Mammary epithelial cell (primary cell): ENCODE results near the gene STIM1.
A peak's percentile ranks its signal among the peaks of the same experiment; 100 is the strongest.

ENCODE experiments used
- CTCF ChIP-seq, 2 donors: IDR thresholded peaks in 1 of 2; conservative IDR thresholded peaks in 1 of 2; 2 replicates each; pipeline ENCODE4 v1.5.1; 2011 to 2012; ENCODE audit warnings: inconsistent platforms in 2 of 2, low read length in 2 of 2, mild to moderate bottlenecking in 2 of 2, control low read depth in 1 of 2, low read depth in 1 of 2; ENCODE audit not compliant: insufficient read depth in 1 of 2; ENCODE audit errors: extremely low read depth in 1 of 2
- EZH2 ChIP-seq: IDR thresholded peaks from 2 replicates; pipeline ENCODE4 v1.6.1; 2012; ENCODE audit warnings: low read length, inconsistent platforms, borderline replicate concordance

- TF ChIP-seq EZH2 (no peak), CTCF (conservative IDR thresholded peaks at IDR 0.05 in 1 of 2, IDR thresholded peaks at IDR 0.05 in 1 of 2; ENCODE audit: extremely low read depth in 1 of 2, insufficient read depth in 1 of 2, low read depth in 1 of 2, low read length in 2 of 2) (peak; percentile 15 to 27)
These were observed 116.4 kb downstream of the STIM1 start for GRCh38 chr11:3971756-3972404.
